ENCODE results near the gene ADARB2. TPM values are rescaled to one million over a fixed set of nuclear protein-coding genes. Genes with fewer than 3 reads are reported as not detected.

ADARB2 gene
- polyA plus RNA-seq, 3 donors, result not detected

- Mint-ChIP-seq H3K9me3 (peaks cover 1 to 12% (median 5%) of the 10 kb centered on the region in 7 donors), H3K27ac (no peak overlapping the region)
- no peaks in the 10 kb centered on the region for H3K79me2 ChIP-seq (ENCODE audit: insufficient read depth, low read length)
Observed at GRCh38 chr10:1625731-1626130, 111.6 kb downstream of the ADARB2 start.

GRCh38 chr10:1625079-1625478, 112.2 kb downstream of the ADARB2 start:
- Histone ChIP-seq H3K36me3 (replicated peaks in 1 of 2; ENCODE audit: control insufficient read depth in 1 of 2, insufficient read depth in 2 of 2, low read length in 2 of 2) (no peaks in the 10 kb centered on the region), H3K27ac (ENCODE audit: low read depth in 1 of 2, low read length in 2 of 2) (no peak overlapping the region), H4K20me1 (ENCODE audit: insufficient read depth, low read length) (no peaks in the 10 kb centered on the region), H3K4me3 (replicated peaks in 1 of 3; ENCODE audit: low read depth in 2 of 3, low read length in 3 of 3) (no peak overlapping the region), H3K27me3 (ENCODE audit: control insufficient read depth in 2 of 2, insufficient read depth in 2 of 2, low read length in 2 of 2) (no peaks in the 10 kb centered on the region), H3K9me3 (replicated peaks in 1 of 2; ENCODE audit: control insufficient read depth in 1 of 2, insufficient read depth in 1 of 2, low read length in 2 of 2) (peaks cover 0 to 11% of the 10 kb centered on the region in 2 donors), H3K4me2 (replicated peaks; ENCODE audit: extremely low read depth, low read length, poor library complexity, severe bottlenecking) (no peak overlapping the region), H3K4me1 (ENCODE audit: control insufficient read depth in 1 of 2, insufficient read depth in 2 of 2, low read length in 2 of 2) (no peaks in the 10 kb centered on the region), H2AFZ (ENCODE audit: insufficient read depth, low read depth, low read length, poor library complexity, severe bottlenecking) (no peak overlapping the region), H3K79me2 (ENCODE audit: insufficient read depth, low read length) (no peaks in the 10 kb centered on the region), H3K9ac (ENCODE audit: insufficient read depth, low read length, poor library complexity, severe bottlenecking) (no peak overlapping the region)
- no peak overlapping the region for H3K27ac Mint-ChIP-seq
- 86% methylated on average over 6 of the region's 9 CpGs for WGBS (ENCODE audit: insufficient coverage)
- peaks cover 1 to 9% (median 4%) of the 10 kb centered on the region in 7 donors for H3K9me3 Mint-ChIP-seq
- peaks cover 0 to 2% (median 2%) of the 10 kb centered on the region in 3 donors for H3K27me3 Mint-ChIP-seq (ENCODE audit: low read depth in 3 of 3)
- H3K36me3 Mint-ChIP-seq, result no peaks in the 10 kb centered on the region
- no peak for DNase-seq
- no peaks in the 10 kb centered on the region for H3K4me1 Mint-ChIP-seq
- no peak overlapping the region for H3K4me3 Mint-ChIP-seq
- no peak for TF ChIP-seq CTCF (IDR thresholded peaks at IDR 0.05)
- intact Hi-C loops (cut with micrococcal nuclease), result no loop called here

More at GRCh38 chr10:1625731-1626130, 111.6 kb downstream of the ADARB2 start:
- Histone ChIP-seq H2AFZ (ENCODE audit: insufficient read depth, low read depth, low read length, poor library complexity, severe bottlenecking) (no peak overlapping the region), H3K36me3 (replicated peaks in 1 of 2; ENCODE audit: control insufficient read depth in 1 of 2, insufficient read depth in 2 of 2, low read length in 2 of 2) (no peaks in the 10 kb centered on the region), H3K27me3 (ENCODE audit: control insufficient read depth in 2 of 2, insufficient read depth in 2 of 2, low read length in 2 of 2) (no peaks in the 10 kb centered on the region), H3K4me1 (ENCODE audit: control insufficient read depth in 1 of 2, insufficient read depth in 2 of 2, low read length in 2 of 2) (no peaks in the 10 kb centered on the region), H3K27ac (ENCODE audit: low read depth in 1 of 2, low read length in 2 of 2) (no peak overlapping the region), H4K20me1 (ENCODE audit: insufficient read depth, low read length) (no peaks in the 10 kb centered on the region), H3K4me3 (replicated peaks in 1 of 3; ENCODE audit: low read depth in 2 of 3, low read length in 3 of 3) (no peak overlapping the region), H3K9ac (ENCODE audit: insufficient read depth, low read length, poor library complexity, severe bottlenecking) (no peak overlapping the region), H3K9me3 (replicated peaks in 1 of 2; ENCODE audit: control insufficient read depth in 1 of 2, insufficient read depth in 1 of 2, low read length in 2 of 2) (peaks cover 0 to 14% of the 10 kb centered on the region in 2 donors), H3K4me2 (replicated peaks; ENCODE audit: extremely low read depth, low read length, poor library complexity, severe bottlenecking) (no peak overlapping the region)
- H3K27me3 Mint-ChIP-seq (ENCODE audit: low read depth in 3 of 3), result peaks cover 0 to 5% (median 2%) of the 10 kb centered on the region in 3 donors
- TF ChIP-seq CTCF (IDR thresholded peaks at IDR 0.05), result no peak
- H3K4me1 Mint-ChIP-seq, result no peaks in the 10 kb centered on the region
- H3K4me3 Mint-ChIP-seq, result no peak overlapping the region
- 90% methylated on average over 11 of the region's 11 CpGs for WGBS (ENCODE audit: insufficient coverage)
- DNase-seq, result no peak
- intact Hi-C loops (cut with micrococcal nuclease), result no loop called here
- no peaks in the 10 kb centered on the region for H3K36me3 Mint-ChIP-seq
